ENCODE results near the gene LLPH. TPM values are rescaled to one million over a fixed set of nuclear protein-coding genes. Genes with fewer than 3 reads are reported as not detected.

Gene LLPH
- total and polyA plus RNA-seq, 2 of the 13 experiments (the other 11 are each of a cell fraction or from before 2014, with no cell fraction given) = 4.2 to 25.6 TPM

DNA sequence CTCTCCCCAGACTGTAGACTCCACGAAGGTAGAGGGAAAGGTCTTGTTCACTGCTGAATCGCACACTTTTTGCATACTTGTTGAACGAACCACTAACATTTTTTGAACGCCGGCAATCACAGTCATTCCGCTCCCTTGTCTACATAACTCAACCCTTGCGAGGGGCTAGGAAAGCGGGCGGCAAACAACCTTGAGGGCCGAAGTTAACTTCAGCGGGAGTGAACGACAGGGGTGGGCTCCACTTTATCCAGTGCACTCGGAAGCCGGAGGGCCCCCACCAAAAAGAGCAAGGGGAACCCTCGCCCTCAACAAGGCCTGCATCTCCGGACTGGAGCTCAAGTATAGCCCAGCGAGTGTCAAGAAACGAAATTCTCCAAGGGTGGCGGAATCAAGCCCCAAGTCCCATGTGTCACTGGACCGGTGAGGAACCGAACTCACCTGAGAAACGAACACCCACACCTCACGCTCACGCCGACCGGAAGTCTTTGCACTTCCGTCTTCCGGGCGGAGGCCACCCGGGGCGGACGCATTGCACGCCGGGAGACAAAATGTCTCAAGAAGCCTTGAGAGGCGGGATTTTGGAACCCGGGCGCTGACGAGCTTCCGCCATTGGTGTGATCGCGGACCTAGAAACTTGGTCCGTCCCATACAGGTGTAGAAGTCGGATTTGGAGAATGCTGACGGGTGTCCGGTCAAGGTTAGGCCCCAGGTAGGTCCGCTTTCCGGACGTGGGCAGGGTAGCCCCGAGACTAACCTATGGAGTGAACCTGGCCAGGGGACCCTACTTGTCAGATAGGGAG is at the start of gene LLPH (continued):
- TF ChIP-seq PCBP2 (optimal IDR thresholded peaks at IDR 0.05; ENCODE audit: low read depth, low read length, poor library complexity, severe bottlenecking) = no peak
- TF ChIP-seq, protein P1, sequence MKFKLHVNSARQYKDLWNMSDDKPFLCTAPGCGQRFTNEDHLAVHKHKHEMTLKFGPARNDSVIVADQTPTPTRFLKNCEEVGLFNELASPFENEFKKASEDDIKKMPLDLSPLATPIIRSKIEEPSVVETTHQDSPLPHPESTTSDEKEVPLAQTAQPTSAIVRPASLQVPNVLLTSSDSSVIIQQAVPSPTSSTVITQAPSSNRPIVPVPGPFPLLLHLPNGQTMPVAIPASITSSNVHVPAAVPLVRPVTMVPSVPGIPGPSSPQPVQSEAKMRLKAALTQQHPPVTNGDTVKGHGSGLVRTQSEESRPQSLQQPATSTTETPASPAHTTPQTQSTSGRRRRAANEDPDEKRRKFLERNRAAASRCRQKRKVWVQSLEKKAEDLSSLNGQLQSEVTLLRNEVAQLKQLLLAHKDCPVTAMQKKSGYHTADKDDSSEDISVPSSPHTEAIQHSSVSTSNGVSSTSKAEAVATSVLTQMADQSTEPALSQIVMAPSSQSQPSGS (CRISPR knock-in tag; IDR thresholded peaks at IDR 0.05) = no peak; the same call in 1 of the 2 replicates
- 0 out of 2 replicates have a peak, but pooled peaks have one; percentile 27 for TF ChIP-seq HNRNPL (IDR thresholded peaks at IDR 0.05; ENCODE audit: low read depth, low read length)
- TF ChIP-seq, protein P2, sequence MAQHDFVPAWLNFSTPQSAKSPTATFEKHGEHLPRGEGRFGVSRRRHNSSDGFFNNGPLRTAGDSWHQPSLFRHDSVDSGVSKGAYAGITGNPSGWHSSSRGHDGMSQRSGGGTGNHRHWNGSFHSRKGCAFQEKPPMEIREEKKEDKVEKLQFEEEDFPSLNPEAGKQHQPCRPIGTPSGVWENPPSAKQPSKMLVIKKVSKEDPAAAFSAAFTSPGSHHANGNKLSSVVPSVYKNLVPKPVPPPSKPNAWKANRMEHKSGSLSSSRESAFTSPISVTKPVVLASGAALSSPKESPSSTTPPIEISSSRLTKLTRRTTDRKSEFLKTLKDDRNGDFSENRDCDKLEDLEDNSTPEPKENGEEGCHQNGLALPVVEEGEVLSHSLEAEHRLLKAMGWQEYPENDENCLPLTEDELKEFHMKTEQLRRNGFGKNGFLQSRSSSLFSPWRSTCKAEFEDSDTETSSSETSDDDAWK (CRISPR knock-in tag; IDR thresholded peaks at IDR 0.05) = no peak
- TF ChIP-seq SIN3A (IDR thresholded peaks at IDR 0.05; ENCODE audit: borderline replicate concordance, low read depth, low read length) = no peak; the same call in 1 of the 2 replicates
- no peak for TF ChIP-seq HOXA7 (CRISPR knock-in tag; IDR thresholded peaks at IDR 0.05)
- TF ChIP-seq NFYB (CRISPR knock-in tag; IDR thresholded peaks at IDR 0.05) = no peak
- 0 out of 2 replicates have a peak, but pooled peaks have one; percentile 28 for TF ChIP-seq KLF11 (CRISPR knock-in tag; IDR thresholded peaks at IDR 0.05)
- no peak for TF ChIP-seq JARID2 (CRISPR knock-in tag; IDR thresholded peaks at IDR 0.05; ENCODE audit: insufficient replicate concordance)
- no peak for TF ChIP-seq SRSF4 (IDR thresholded peaks at IDR 0.05; ENCODE audit: low read depth, low read length, poor library complexity, severe bottlenecking)
- TF ChIP-seq, protein P3, sequence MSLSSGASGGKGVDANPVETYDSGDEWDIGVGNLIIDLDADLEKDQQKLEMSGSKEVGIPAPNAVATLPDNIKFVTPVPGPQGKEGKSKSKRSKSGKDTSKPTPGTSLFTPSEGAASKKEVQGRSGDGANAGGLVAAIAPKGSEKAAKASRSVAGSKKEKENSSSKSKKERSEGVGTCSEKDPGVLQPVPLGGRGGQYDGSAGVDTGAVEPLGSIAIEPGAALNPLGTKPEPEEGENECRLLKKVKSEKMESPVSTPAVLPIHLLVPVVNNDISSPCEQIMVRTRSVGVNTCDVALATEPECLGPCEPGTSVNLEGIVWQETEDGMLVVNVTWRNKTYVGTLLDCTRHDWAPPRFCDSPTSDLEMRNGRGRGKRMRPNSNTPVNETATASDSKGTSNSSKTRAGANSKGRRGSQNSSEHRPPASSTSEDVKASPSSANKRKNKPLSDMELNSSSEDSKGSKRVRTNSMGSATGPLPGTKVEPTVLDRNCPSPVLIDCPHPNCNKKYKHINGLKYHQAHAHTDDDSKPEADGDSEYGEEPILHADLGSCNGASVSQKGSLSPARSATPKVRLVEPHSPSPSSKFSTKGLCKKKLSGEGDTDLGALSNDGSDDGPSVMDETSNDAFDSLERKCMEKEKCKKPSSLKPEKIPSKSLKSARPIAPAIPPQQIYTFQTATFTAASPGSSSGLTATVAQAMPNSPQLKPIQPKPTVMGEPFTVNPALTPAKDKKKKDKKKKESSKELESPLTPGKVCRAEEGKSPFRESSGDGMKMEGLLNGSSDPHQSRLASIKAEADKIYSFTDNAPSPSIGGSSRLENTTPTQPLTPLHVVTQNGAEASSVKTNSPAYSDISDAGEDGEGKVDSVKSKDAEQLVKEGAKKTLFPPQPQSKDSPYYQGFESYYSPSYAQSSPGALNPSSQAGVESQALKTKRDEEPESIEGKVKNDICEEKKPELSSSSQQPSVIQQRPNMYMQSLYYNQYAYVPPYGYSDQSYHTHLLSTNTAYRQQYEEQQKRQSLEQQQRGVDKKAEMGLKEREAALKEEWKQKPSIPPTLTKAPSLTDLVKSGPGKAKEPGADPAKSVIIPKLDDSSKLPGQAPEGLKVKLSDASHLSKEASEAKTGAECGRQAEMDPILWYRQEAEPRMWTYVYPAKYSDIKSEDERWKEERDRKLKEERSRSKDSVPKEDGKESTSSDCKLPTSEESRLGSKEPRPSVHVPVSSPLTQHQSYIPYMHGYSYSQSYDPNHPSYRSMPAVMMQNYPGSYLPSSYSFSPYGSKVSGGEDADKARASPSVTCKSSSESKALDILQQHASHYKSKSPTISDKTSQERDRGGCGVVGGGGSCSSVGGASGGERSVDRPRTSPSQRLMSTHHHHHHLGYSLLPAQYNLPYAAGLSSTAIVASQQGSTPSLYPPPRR (CRISPR knock-in tag; IDR thresholded peaks at IDR 0.05; ENCODE audit: borderline replicate concordance) = peak; percentile 63; the same call in 1 of the 2 replicates
- TF ChIP-seq ZNF557 (CRISPR knock-in tag; IDR thresholded peaks at IDR 0.05) = peak; percentile 74; the same call in 1 of the 2 replicates
- TF ChIP-seq, protein P4, sequence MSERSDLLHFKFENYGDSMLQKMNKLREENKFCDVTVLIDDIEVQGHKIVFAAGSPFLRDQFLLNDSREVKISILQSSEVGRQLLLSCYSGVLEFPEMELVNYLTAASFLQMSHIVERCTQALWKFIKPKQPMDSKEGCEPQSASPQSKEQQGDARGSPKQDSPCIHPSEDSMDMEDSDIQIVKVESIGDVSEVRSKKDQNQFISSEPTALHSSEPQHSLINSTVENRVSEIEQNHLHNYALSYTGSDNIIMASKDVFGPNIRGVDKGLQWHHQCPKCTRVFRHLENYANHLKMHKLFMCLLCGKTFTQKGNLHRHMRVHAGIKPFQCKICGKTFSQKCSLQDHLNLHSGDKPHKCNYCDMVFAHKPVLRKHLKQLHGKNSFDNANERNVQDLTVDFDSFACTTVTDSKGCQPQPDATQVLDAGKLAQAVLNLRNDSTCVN (CRISPR knock-in tag; IDR thresholded peaks at IDR 0.05; ENCODE audit: borderline replicate concordance) = peak; percentile 38; the same call in 1 of the 2 replicates
- no peak for TF ChIP-seq ZBTB21 (CRISPR knock-in tag; IDR thresholded peaks at IDR 0.05)
- TF ChIP-seq SMC3 (IDR thresholded peaks at IDR 0.05; ENCODE audit: low read length) = no peak
- TF ChIP-seq, protein P5, sequence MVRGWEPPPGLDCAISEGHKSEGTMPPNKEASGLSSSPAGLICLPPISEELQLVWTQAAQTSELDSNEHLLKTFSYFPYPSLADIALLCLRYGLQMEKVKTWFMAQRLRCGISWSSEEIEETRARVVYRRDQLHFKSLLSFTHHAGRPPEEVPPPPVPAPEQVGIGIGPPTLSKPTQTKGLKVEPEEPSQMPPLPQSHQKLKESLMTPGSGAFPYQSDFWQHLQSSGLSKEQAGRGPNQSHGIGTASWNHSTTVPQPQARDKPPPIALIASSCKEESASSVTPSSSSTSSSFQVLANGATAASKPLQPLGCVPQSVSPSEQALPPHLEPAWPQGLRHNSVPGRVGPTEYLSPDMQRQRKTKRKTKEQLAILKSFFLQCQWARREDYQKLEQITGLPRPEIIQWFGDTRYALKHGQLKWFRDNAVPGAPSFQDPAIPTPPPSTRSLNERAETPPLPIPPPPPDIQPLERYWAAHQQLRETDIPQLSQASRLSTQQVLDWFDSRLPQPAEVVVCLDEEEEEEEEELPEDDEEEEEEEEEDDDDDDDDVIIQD (CRISPR knock-in tag; IDR thresholded peaks at IDR 0.05; ENCODE audit: low read depth) = 0 out of 2 replicates have a peak, but pooled peaks have one; percentile 46
- TF ChIP-seq MAFK (conservative IDR thresholded peaks at IDR 0.05 in 1 of 2, IDR thresholded peaks at IDR 0.05 in 1 of 2; ENCODE audit: low read length in 2 of 2) = peak in 1 of 2 experiments; percentile 8; a peak in 1 of 4 replicates
